Smooth muscle cell (in vitro differentiated cells): ENCODE data around the gene OOSP4A. TPM values are rescaled to one million over a fixed set of nuclear protein-coding genes. Genes with fewer than 3 reads are reported as not detected.
"Not testable (repeated sequence)": the region's sequence is repeated elsewhere in the genome, so short reads cannot be mapped to it uniquely, and the experiment has no call there.

ENCODE experiments used
- DNase-seq: peaks from one replicate; lab custom pipeline; 2025; ENCODE audit not compliant: unreplicated experiment; lab: John Stamatoyannopoulos, UW
- H2AFZ ChIP-seq: fragments of 200-600 bp; sonication (generic); 2 replicates; pipeline ENCODE4 v1.6.0; 2016; ENCODE audit warnings: antibody characterized with exemption, low read depth, mild to moderate bottlenecking
- H3F3A ChIP-seq: fragments of 200-600 bp; sonication (generic); 2 replicates; pipeline ENCODE4 v1.6.0; 2017; ENCODE audit warnings: antibody characterized with exemption, low read depth
- H3K27ac ChIP-seq: fragments of 200-600 bp; sonication (generic); 2 replicates; pipeline ENCODE4 v1.5.1; 2016; ENCODE audit warnings: low read depth, mild to moderate bottlenecking
- H3K27me3 ChIP-seq: fragments of 200-600 bp; sonication (generic); 2 replicates; pipeline ENCODE4 v1.6.1; 2016; ENCODE audit warnings: low read depth, mild to moderate bottlenecking
- H3K36me3 ChIP-seq: fragments of 200-600 bp; sonication (generic); 2 replicates; pipeline ENCODE4 v1.5.1; 2016; ENCODE audit warnings: low read depth
- H3K4me1 ChIP-seq: fragments of 200-600 bp; sonication (generic); 2 replicates; pipeline ENCODE4 v1.5.1; 2016; ENCODE audit warnings: low read depth
- H3K4me2 ChIP-seq: fragments of 200-600 bp; sonication (generic); 2 replicates; pipeline ENCODE4 v1.6.0; 2016; ENCODE audit warnings: mild to moderate bottlenecking
- H3K4me3 ChIP-seq: fragments of 200-600 bp; sonication (generic); 2 replicates; pipeline ENCODE4 v1.5.1; 2016; ENCODE audit warnings: mild to moderate bottlenecking
- H3K79me2 ChIP-seq: fragments of 200-600 bp; sonication (generic); 2 replicates; pipeline ENCODE4 v1.6.0; 2016; ENCODE audit warnings: low read depth, mild to moderate bottlenecking
- H3K9ac ChIP-seq: fragments of 200-600 bp; sonication (generic); 2 replicates; pipeline ENCODE4 v1.6.0; 2016; ENCODE audit warnings: low read depth
- H3K9me3 ChIP-seq: fragments of 200-600 bp; sonication (generic); replicated peaks from 2 replicates; pipeline ENCODE4 v1.5.1; 2016; ENCODE audit warnings: low read depth
- H4K20me1 ChIP-seq: fragments of 200-600 bp; sonication (generic); 2 replicates; pipeline ENCODE4 v1.6.0; 2016; ENCODE audit warnings: low read depth
- CTCF ChIP-seq: fragments of 200-600 bp; sonication (generic); IDR thresholded peaks from 2 replicates; pipeline ENCODE4 v1.5.1; 2017; ENCODE audit warnings: borderline replicate concordance, mild to moderate bottlenecking, antibody characterized with exemption; ENCODE audit not compliant: insufficient read depth, poor library complexity, severe bottlenecking
- WGBS: methylation state at CpG from one replicate; pipeline ENCODE4 v1.1.7; 2016; ENCODE audit warnings: low lambda C conversion rate; 5-methylcytosine and 5-hydroxymethylcytosine counted together
- polyA plus RNA-seq: library from polyadenylated mRNA; unstranded; fragments of >200 nt; fragmentation: Nextera tagmentation; extraction: Ambion mirVana; gene quantifications from 2 replicates; pipeline ENCODE4 v1.2.1, GENCODE V29; 2016
- total RNA-seq: library from RNA; depleted of rRNA; stranded (reverse); fragments of >200 nt; gene quantifications from 2 replicates; pipeline ENCODE4 v1.2.3, GENCODE V29; 2014

Gene OOSP4A
- total and polyA plus RNA-seq, 2 experiments from 2014 or later = not detected

GRCh38 chr11:59981106-59981770, 17.4 kb downstream of the OOSP4A start:
- no peaks in the 10 kb centered on the region for H3K79me2 ChIP-seq
- no peaks in the 10 kb centered on the region for H3K27me3 ChIP-seq
- WGBS = 87% methylated on average over 4 of the region's 4 CpGs
- H2AFZ ChIP-seq = no peak overlapping the region
- no peak overlapping the region for H3K4me3 ChIP-seq
- no peaks in the 10 kb centered on the region for H3K4me1 ChIP-seq
- no peaks in the 10 kb centered on the region for H3F3A ChIP-seq
- no peaks in the 10 kb centered on the region for H4K20me1 ChIP-seq
- no peak overlapping the region for H3K27ac ChIP-seq
- H3K4me2 ChIP-seq = no peak overlapping the region
- H3K9ac ChIP-seq = no peak overlapping the region
- no peaks in the 10 kb centered on the region for H3K36me3 ChIP-seq
- no peak for DNase-seq
- TF ChIP-seq CTCF = no peak
- H3K9me3 ChIP-seq = no peaks in the 10 kb centered on the region

- not testable (repeated sequence) for H3K9me3 ChIP-seq, H3K27me3 ChIP-seq, H3K79me2 ChIP-seq, H4K20me1 ChIP-seq, H3K4me3 ChIP-seq, H3F3A ChIP-seq, H3K4me1 ChIP-seq, H3K27ac ChIP-seq, H3K9ac ChIP-seq, DNase-seq, H3K4me2 ChIP-seq, H2AFZ ChIP-seq, H3K36me3 ChIP-seq
- WGBS = 80% methylated on average over 4 of the region's 4 CpGs
Measured at GRCh38 chr11:59982037-59982436, 18.2 kb downstream of the OOSP4A start.

DNA sequence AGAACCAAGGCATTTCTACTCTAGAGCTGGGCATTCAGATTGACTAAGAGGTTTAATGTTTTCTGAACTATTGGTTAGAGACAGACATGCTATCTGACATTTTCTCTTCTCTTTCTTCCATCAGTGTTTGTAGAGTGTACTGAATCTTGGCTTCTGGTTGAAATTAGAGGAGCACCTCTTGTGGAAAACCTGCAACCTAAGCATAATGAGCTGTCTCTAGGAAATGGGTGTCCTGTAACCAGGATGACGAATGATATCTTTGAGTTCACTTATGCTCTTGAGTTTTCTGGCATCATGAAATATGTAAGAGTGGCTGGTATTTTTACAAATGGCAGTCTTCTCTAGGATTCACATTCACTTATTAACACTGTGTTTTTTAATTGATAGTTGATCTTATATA, 19.4 kb downstream of the OOSP4A start:
- H3K4me3 ChIP-seq = no peak overlapping the region
- H3K4me2 ChIP-seq = no peak overlapping the region
- H3K4me1 ChIP-seq = no peaks in the 10 kb centered on the region
- no peak overlapping the region for H2AFZ ChIP-seq
- no peaks in the 10 kb centered on the region for H3F3A ChIP-seq
- no peaks in the 10 kb centered on the region for H3K9me3 ChIP-seq
- H3K9ac ChIP-seq = no peak overlapping the region
- WGBS = 65% methylated on average over 1 of the region's 1 CpG
- DNase-seq = no peak
- H4K20me1 ChIP-seq = no peaks in the 10 kb centered on the region
- no peaks in the 10 kb centered on the region for H3K27me3 ChIP-seq
- TF ChIP-seq CTCF = no peak
- H3K79me2 ChIP-seq = no peaks in the 10 kb centered on the region
- no peak overlapping the region for H3K27ac ChIP-seq
- no peaks in the 10 kb centered on the region for H3K36me3 ChIP-seq

DNA sequence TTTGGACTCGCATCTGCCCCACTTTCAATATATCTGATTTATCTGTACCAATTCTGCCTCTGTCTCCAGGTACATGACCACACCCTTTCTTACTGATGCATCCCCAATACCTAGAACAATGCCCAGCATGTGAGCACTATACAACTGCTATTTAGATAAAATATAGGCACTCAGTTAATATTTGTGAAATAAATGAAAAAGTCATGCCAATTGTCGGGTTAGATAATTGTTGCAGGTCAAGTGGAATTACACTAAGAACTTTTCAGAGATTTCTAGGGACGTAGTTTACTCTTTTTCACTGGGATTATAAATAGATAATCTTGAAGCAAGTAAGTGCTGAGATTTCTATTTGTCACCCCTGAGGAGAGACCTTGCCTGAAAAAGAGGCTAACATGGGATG, 20.5 kb downstream of the OOSP4A start:
- no peaks in the 10 kb centered on the region for H4K20me1 ChIP-seq
- WGBS = 68% methylated on average over 3 of the region's 3 CpGs

More for the DNA sequence above, 20.5 kb downstream of the OOSP4A start:
- Histone ChIP-seq H3F3A (no peaks in the 10 kb centered on the region), H3K79me2 (no peaks in the 10 kb centered on the region), H3K4me2 (no peak overlapping the region), H3K4me1 (no peaks in the 10 kb centered on the region), H2AFZ (no peak overlapping the region), H3K27me3 (no peaks in the 10 kb centered on the region), H3K4me3 (no peak overlapping the region), H3K27ac (no peak overlapping the region), H3K36me3 (no peaks in the 10 kb centered on the region), H3K9me3 (peaks cover 1% of the 10 kb centered on the region), H3K9ac (no peak overlapping the region)
- DNase-seq = no peak
- TF ChIP-seq CTCF = no peak
